Measurements from ENCODE around the gene PCNP.

DNA sequence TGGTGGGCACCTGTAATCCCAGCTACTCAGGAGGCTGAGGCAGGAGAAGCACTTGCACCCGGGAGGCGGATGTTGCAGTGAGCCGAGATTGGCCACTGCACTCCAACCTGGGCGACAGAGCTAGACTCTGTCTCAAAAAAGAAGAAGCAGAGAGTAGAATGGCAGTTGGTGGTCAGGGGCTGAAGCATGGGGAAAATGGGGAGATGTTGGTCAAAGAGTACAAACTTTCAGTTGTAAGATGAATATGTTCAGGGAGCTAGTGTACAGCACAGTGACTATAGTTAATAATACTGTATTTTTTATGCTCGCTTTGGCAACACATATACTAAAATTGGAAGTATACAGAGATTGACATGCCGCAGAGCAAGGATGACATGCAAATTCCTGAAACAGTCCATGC is 41.5 kb downstream of the PCNP start:
- TF ChIP-seq POLR2A (IDR thresholded peaks at IDR 0.05): no peak
- TF ChIP-seq, protein P1, sequence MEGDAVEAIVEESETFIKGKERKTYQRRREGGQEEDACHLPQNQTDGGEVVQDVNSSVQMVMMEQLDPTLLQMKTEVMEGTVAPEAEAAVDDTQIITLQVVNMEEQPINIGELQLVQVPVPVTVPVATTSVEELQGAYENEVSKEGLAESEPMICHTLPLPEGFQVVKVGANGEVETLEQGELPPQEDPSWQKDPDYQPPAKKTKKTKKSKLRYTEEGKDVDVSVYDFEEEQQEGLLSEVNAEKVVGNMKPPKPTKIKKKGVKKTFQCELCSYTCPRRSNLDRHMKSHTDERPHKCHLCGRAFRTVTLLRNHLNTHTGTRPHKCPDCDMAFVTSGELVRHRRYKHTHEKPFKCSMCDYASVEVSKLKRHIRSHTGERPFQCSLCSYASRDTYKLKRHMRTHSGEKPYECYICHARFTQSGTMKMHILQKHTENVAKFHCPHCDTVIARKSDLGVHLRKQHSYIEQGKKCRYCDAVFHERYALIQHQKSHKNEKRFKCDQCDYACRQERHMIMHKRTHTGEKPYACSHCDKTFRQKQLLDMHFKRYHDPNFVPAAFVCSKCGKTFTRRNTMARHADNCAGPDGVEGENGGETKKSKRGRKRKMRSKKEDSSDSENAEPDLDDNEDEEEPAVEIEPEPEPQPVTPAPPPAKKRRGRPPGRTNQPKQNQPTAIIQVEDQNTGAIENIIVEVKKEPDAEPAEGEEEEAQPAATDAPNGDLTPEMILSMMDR (IDR thresholded peaks at IDR 0.05): no peak

Measured in sigmoid colon (tissue), 3 donors.